Stimulated activated naive CD8-positive, alpha-beta T cell treated with anti-CD3 and anti-CD28 coated beads, Interleukin-15, Interleukin-2, amounts not matched to agents 100 ng/mL and 50 ng/mL, for 24 hours (primary cell): Measurements from ENCODE around the gene INPP5A.

Experiments
- H3K27ac Mint-ChIP-seq: one replicate; pipeline ENCODE4 v1.8.0; 2021; ENCODE audit warnings: mild to moderate bottlenecking, mixed read lengths
- H3K27me3 Mint-ChIP-seq: one replicate; pipeline ENCODE4 v1.8.0; 2021; ENCODE audit warnings: mixed read lengths
- H3K36me3 Mint-ChIP-seq: one replicate; pipeline ENCODE4 v1.8.0; 2021; ENCODE audit warnings: low read depth, mixed read lengths
- H3K4me1 Mint-ChIP-seq: one replicate; pipeline ENCODE4 v1.8.0; 2021; ENCODE audit warnings: low read depth, mixed read lengths
- H3K4me3 Mint-ChIP-seq: one replicate; pipeline ENCODE4 v1.8.0; 2021; ENCODE audit warnings: mild to moderate bottlenecking, mixed read lengths
- H3K9me3 Mint-ChIP-seq: one replicate; pipeline ENCODE4 v1.8.0; 2021; ENCODE audit warnings: mixed read lengths

INPP5A gene

GRCh38 chr10:132521466-132522102 is 16.0 kb upstream of the INPP5A start:
- peaks cover 4% of the 10 kb centered on the region for H3K27me3 Mint-ChIP-seq
- H3K36me3 Mint-ChIP-seq: no peaks in the 10 kb centered on the region
- H3K4me3 Mint-ChIP-seq: no peak overlapping the region
- H3K9me3 Mint-ChIP-seq: no peaks in the 10 kb centered on the region
- H3K4me1 Mint-ChIP-seq: no peaks in the 10 kb centered on the region
- H3K27ac Mint-ChIP-seq: no peak overlapping the region

GRCh38 chr10:132522521-132523411 is 14.8 kb upstream of the INPP5A start:
- Mint-ChIP-seq H3K4me1 (no peaks in the 10 kb centered on the region), H3K27me3 (peaks cover 4% of the 10 kb centered on the region), H3K36me3 (no peaks in the 10 kb centered on the region), H3K27ac (no peak overlapping the region), H3K4me3 (no peak overlapping the region), H3K9me3 (no peaks in the 10 kb centered on the region)

- Mint-ChIP-seq H3K27ac (no peak overlapping the region), H3K9me3 (peaks cover 3% of the 10 kb centered on the region), H3K36me3 (no peaks in the 10 kb centered on the region), H3K4me1 (no peaks in the 10 kb centered on the region), H3K4me3 (no peak overlapping the region), H3K27me3 (peaks cover 11% of the 10 kb centered on the region)
Observed at GRCh38 chr10:132523561-132524442, 13.8 kb upstream of the INPP5A start.

- Mint-ChIP-seq H3K27ac (no peak overlapping the region), H3K36me3 (no peaks in the 10 kb centered on the region), H3K9me3 (peaks cover 3% of the 10 kb centered on the region), H3K27me3 (peaks cover 11% of the 10 kb centered on the region), H3K4me1 (no peaks in the 10 kb centered on the region), H3K4me3 (no peak overlapping the region)
Observed at GRCh38 chr10:132524443-132525285, 12.9 kb upstream of the INPP5A start.

- Mint-ChIP-seq H3K9me3 (peaks cover 14% of the 10 kb centered on the region), H3K4me3 (no peak overlapping the region), H3K4me1 (no peaks in the 10 kb centered on the region), H3K36me3 (no peaks in the 10 kb centered on the region), H3K27me3 (peaks cover 21% of the 10 kb centered on the region), H3K27ac (no peak overlapping the region)
Observed at GRCh38 chr10:132526676-132527075, 10.9 kb upstream of the INPP5A start.

- Mint-ChIP-seq H3K36me3 (no peaks in the 10 kb centered on the region), H3K9me3 (peaks cover 17% of the 10 kb centered on the region), H3K27ac (no peak overlapping the region), H3K27me3 (peaks cover 22% of the 10 kb centered on the region), H3K4me3 (no peak overlapping the region), H3K4me1 (no peaks in the 10 kb centered on the region)
Observed at GRCh38 chr10:132527339-132528063, 10.1 kb upstream of the INPP5A start.

- Mint-ChIP-seq H3K4me1 (no peaks in the 10 kb centered on the region), H3K27me3 (peaks cover 22% of the 10 kb centered on the region), H3K27ac (no peak overlapping the region), H3K36me3 (no peaks in the 10 kb centered on the region), H3K9me3 (peaks cover 17% of the 10 kb centered on the region), H3K4me3 (no peak overlapping the region)
Observed at GRCh38 chr10:132528064-132528691, 9.4 kb upstream of the INPP5A start.

- Mint-ChIP-seq H3K27ac (no peak overlapping the region), H3K9me3 (peaks cover 17% of the 10 kb centered on the region), H3K27me3 (peaks cover 18% of the 10 kb centered on the region), H3K36me3 (no peaks in the 10 kb centered on the region), H3K4me1 (peaks cover 9% of the 10 kb centered on the region), H3K4me3 (no peak overlapping the region)
Observed at GRCh38 chr10:132532179-132532578, 5.4 kb upstream of the INPP5A start.

GRCh38 chr10:132532749-132533560 is 4.6 kb upstream of the INPP5A start:
- Mint-ChIP-seq H3K27me3 (peaks cover 16% of the 10 kb centered on the region), H3K9me3 (peaks cover 17% of the 10 kb centered on the region), H3K36me3 (no peaks in the 10 kb centered on the region), H3K4me3 (no peak overlapping the region), H3K27ac (no peak overlapping the region), H3K4me1 (peaks cover 9% of the 10 kb centered on the region)

- Mint-ChIP-seq H3K36me3 (no peaks in the 10 kb centered on the region), H3K27ac (no peak overlapping the region), H3K9me3 (peaks cover 14% of the 10 kb centered on the region), H3K4me3 (no peak overlapping the region), H3K27me3 (peaks cover 11% of the 10 kb centered on the region), H3K4me1 (peaks cover 15% of the 10 kb centered on the region)
Observed at GRCh38 chr10:132533571-132534260, 3.9 kb upstream of the INPP5A start.

- Mint-ChIP-seq H3K36me3 (no peaks in the 10 kb centered on the region), H3K27me3 (peaks cover 11% of the 10 kb centered on the region), H3K9me3 (peaks cover 14% of the 10 kb centered on the region), H3K4me3 (no peak overlapping the region), H3K27ac (no peak overlapping the region), H3K4me1 (peaks cover 23% of the 10 kb centered on the region)
Observed at GRCh38 chr10:132534391-132535064, 3.1 kb upstream of the INPP5A start.
